ENCODE data around the gene CITED1.

Gene CITED1

GRCh38 chrX:72270316-72270866 is 35.3 kb downstream of the CITED1 start:
- no peak for DNase-seq (ENCODE audit: low spot score)

GRCh38 chrX:72269671-72270251 is 36.0 kb downstream of the CITED1 start:
- DNase-seq (ENCODE audit: low spot score), result no peak

- DNase-seq (ENCODE audit: low spot score), result no peak
Observed at GRCh38 chrX:72268597-72269365, 36.9 kb downstream of the CITED1 start.

- no peak for DNase-seq (ENCODE audit: low spot score)
Observed at GRCh38 chrX:72265263-72265662, 40.5 kb downstream of the CITED1 start.

- DNase-seq (ENCODE audit: low spot score), result no peak
Observed at GRCh38 chrX:72262077-72262476, 43.6 kb downstream of the CITED1 start.

GRCh38 chrX:72260448-72260847 is 45.3 kb downstream of the CITED1 start:
- DNase-seq (ENCODE audit: low spot score), result no peak

GRCh38 chrX:72258174-72258573 is 47.5 kb downstream of the CITED1 start:
- no peak for DNase-seq (ENCODE audit: low spot score)

- no peak for DNase-seq (ENCODE audit: low spot score)
Observed at GRCh38 chrX:72255864-72256263, 49.9 kb downstream of the CITED1 start.

GRCh38 chrX:72255445-72255844 is 50.3 kb downstream of the CITED1 start:
- no peak for DNase-seq (ENCODE audit: low spot score)

GRCh38 chrX:72254816-72255215 is 50.9 kb downstream of the CITED1 start:
- no peak for DNase-seq (ENCODE audit: low spot score)

GRCh38 chrX:72253686-72254085 is 52.0 kb downstream of the CITED1 start:
- DNase-seq (ENCODE audit: low spot score), result no peak
